Stimulated activated CD8-positive, alpha-beta memory T cell treated with anti-CD3 and anti-CD28 coated beads, Interleukin-15, amount 100 ng/mL, for 24 hours (primary cell): Measurements from ENCODE around the gene OSBPL6.

Experiments used
- DNase-seq: peaks from one replicate; pipeline ENCODE4 v3.0.0-alpha.2; 2020; ENCODE audit warnings: low read depth

The OSBPL6 gene

GRCh38 chr2:178359192-178359912 lies 165.0 kb downstream of the OSBPL6 start:
- no peak for DNase-seq

GRCh38 chr2:178361588-178361987 lies 167.3 kb downstream of the OSBPL6 start:
- DNase-seq, result no peak

DNA sequence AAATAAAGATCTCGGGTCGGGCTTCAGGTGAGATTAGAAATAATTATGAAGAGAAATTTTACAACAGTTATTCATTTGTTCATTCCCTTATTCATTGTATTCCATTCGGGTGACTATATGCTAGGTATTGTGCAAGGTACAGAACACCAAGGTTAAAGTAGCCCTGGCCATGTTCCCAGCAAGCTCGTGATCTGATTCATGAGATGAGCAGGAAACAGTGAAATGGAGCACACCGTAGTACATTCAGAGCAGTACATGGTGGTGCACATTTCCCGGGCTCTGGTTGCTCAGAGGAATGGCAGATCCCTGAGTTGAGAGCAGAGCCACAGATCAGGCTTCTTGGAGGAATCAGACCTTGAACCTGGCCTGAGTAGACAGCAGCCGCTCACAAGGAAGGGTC lies 168.9 kb downstream of the OSBPL6 start:
- no peak for DNase-seq

GRCh38 chr2:178365116-178365515 lies 170.8 kb downstream of the OSBPL6 start:
- DNase-seq, result no peak

- no peak for DNase-seq
Measured at GRCh38 chr2:178366412-178366811, 172.1 kb downstream of the OSBPL6 start.

- DNase-seq, result no peak
Measured at GRCh38 chr2:178367344-178367743, 173.0 kb downstream of the OSBPL6 start.

DNA sequence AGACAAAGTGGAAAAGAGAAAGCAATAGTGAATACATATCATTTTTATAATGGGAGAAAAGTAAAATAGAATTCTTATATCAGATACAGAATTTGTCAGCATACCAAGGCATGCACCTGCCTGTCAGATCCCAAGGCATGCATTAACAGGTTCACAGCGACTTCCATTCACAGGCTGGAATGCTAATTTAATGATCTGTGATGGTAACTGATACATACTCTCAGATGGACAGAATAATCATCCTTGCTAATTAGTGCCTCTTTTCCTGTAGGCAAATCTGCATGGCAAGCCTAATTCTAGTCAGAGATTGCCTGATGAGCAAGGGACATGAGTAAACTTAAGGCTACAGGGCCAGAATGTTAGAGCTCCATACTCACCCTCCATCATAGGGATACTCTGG lies 180.6 kb downstream of the OSBPL6 start:
- DNase-seq, result no peak

DNA sequence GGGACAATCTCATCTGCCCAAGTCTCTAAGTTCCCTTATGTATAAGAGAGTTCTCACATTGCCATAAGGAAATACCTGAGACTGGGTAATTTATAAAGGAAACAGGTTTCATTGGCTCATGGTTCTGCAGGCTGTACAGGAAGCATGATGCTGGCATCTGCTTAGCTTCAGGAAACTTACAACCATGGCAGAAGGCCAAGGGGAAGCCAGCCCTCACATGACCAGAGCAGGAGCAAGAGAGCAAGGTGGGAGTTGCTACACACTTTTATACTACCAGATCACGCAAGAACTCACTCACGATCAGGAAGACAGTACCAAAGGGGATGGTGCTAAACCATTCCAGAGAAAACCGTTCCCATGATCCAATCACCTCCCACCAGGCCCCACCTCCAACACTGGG lies 182.7 kb downstream of the OSBPL6 start:
- no peak for DNase-seq

GRCh38 chr2:178379162-178380004 lies 185.1 kb downstream of the OSBPL6 start:
- no peak for DNase-seq

DNA sequence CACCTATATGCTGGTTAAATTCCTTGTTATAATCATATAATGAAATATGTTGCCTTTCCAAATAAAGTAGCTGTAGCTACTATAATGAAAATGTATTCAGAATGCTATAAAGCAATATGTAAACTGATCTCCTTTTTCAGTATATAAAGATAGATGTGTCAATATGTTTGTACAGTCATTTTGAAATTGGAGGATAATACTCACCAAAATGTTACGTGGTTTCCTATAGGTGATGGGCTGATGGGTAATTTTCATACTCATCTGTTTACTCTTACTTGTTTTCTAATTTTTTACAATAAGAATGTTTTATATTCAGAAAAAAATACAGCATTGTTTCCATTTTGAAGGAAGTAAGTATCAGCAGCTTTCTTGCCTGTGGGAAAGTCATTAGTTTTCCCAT lies 186.5 kb downstream of the OSBPL6 start:
- no peak for DNase-seq

DNA sequence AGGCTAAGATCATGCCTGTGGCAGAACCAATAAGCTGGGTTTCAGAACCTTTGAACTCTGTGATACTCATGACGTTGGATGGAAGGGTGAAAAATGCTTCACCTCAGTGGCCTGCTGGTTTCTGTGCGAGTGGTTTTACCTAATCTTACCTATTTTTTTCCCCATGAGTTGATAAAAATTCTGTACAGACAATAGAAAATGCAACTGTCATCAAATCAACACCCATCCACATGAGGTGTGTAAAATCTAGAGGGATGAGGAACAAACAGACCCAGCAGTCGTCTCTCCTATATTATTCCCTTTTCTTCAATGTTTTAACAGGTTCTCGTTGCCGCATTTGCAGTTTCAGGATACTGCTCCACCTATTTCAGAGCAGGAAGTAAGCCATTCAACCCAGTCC lies 189.4 kb downstream of the OSBPL6 start:
- no peak for DNase-seq

DNA sequence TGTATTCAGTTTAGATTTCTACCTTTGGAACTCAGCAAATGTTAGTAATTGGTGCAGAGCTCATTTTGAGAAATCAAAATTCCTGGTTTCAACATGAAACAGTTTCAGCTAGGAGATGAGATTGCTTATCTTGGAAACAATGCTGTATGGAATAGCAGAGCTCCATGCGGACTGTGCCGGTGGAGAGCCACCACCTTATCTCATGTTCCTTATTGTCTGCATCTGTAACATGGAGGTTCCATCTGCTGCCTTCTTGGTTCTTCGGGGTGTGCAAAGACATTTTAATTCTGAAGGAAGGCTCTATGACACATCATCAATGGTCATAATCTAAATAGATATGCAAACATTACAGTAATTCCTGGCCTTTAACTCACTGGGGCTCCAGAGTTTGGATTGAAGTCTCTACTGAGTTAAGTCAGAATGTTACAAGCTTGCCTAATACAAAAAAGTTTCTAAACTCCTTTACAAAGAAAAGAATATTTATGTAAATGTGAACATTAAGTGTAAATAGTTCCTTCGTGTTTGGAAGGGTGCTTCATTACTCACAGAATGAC lies 191.4 kb downstream of the OSBPL6 start:
- no peak for DNase-seq

DNA sequence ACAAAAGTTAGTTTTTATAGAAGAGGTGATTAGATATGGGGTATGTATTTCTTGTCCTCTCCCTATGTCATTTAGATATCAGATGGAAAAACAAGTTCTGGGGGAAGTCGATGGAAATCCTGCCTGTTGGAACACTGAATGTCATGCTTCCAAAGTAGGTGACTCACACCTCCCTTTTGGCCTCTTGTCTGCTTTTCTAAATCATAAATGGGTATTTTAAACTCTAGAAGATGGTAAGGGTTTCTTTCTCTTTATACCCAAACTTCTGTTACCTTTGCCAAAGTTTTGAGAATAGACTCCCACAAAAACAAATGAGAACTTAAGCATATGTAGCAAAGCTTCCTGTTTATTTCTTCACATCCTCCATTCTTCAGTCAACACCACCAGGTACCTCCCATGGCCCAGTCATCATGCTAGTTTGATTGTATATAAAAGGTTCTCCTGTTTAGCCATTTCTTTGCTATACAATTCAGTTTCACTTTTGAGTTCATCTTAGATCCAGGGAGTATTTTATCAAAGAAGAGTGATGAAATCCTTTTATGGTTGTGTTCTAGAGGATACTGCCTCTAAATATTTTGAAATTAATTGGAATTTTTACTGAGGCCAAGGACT lies 192.8 kb downstream of the OSBPL6 start:
- DNase-seq, result no peak

- DNase-seq, result no peak
Measured at GRCh38 chr2:178388287-178388686, 194.0 kb downstream of the OSBPL6 start.

GRCh38 chr2:178391701-178392100 lies 197.4 kb downstream of the OSBPL6 start:
- no peak for DNase-seq

DNA sequence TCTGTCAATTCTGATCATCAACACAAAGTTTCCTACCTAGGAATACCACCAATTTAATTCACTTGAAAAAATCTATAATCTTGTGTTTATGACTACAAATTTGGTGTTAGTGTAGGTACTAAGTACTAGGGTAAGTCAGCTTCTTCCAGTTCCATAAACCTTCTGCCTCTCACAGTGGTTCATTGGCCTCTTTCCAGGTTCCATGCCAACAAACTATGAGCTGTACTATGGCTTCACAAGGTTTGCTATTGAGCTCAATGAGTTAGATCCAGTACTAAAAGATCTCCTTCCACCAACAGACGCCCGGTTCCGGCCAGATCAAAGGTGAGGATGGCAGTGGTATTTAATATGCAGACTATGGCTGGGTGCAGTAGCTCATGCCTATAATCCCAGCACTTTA lies 197.9 kb downstream of the OSBPL6 start:
- no peak for DNase-seq

GRCh38 chr2:178394859-178395258 lies 200.5 kb downstream of the OSBPL6 start:
- DNase-seq, result no peak

DNA sequence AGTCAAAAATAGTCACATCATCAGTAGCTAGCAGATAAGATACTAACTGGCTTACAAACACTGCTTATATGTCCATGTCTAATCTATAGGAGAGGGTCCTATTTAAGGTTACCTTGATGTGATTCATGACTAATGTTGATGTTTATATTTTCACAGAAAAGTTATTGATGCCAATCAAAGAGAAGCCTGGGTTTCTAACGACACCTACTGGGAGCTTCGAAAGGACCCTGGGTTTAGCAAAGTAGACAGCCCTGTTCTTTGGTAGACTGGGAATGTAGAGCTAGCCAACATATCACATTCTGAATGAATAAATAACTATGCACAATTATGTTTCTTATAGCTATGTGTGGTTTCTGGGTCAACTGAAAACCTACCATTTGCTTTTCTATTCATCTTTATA lies 201.0 kb downstream of the OSBPL6 start:
- no peak for DNase-seq

DNA sequence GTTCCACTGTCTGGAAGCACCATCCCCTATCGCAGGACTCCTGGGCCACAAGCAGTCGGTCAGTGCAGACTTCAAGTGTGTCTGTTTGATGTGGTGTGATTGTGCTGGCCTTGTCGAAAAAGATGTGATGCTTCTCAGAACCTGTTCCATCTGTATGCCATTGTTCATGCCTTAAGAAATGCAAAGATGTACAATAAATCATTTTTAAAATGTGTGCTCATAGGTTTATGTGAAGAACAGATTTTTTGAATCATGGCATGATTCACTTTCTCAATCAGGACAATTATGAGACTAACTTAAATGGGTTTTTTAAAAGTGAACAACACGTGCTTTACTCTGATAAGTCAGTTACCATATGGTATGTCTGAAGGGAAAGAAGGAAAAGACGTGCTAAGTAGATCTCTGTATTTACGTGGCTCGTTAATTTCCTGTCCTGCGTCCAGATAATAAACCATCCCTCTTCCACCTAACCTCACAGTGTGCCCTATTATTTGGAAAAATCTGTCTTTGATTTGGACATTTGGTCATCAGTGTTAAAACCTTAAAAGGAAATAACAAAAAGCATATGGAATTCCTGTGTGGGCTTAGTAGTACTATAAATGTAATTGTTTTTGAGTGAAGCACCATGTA lies 201.7 kb downstream of the OSBPL6 start:
- no peak for DNase-seq

DNA sequence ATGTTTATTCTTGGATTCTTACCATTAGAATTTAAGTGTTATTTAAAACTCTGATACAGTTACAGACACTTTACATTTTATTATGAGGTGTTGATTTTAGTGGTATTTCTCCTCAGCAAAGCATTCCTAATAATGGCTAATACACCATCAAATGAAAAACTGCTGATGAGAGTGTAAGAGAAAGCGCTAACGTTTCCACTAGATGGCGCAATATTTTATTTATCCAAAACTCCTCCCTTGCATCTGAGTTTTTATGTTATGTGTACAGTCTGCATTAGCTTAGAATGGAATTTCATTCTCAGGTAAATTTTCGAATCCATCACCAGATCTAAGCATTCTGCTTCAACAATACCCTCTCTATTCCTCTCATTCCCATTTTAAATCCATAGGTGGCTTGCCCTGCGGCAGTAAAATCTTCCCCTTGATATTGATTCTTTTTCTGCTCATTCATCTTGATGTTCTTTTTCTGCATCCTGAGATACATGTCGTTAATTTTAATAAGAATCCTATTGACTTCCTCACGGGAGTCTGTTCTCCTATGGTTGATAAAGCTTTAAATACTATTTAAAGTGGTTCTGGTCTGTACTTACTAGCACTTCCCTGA lies 202.8 kb downstream of the OSBPL6 start:
- no peak for DNase-seq

DNA sequence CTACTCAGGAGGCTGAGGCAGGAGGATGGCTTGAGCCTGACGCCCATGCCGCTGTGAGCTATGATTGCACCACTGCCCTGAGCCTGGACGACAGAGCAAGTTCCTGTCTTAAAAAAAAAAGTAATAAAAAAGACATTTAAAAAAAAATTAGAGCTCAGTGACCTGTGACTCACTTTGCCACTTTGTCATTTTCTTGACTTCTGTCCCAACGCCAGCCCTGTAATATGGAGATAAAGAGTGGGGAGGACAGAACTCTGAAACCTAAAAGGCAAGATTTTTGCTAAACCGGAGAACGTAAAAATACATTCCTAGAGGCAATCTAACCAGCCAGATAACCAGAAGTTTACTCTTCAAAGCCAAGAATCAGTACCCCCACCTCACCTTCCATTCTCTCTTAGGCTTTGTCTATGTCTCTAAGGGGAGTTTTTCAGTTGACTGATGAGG lies 207.7 kb downstream of the OSBPL6 start:
- no peak for DNase-seq
